A549 treated with Mapracorat at 1 μM for 4 hours (cell line): ENCODE data around the gene FAM234B. TPM values are rescaled to one million over a fixed set of nuclear protein-coding genes. Genes with fewer than 3 reads are reported as not detected.

ENCODE experiments used
- total RNA-seq: library from RNA; stranded (reverse); fragments of 200-300 nt; extraction: Qiagen RNA extraction; gene quantifications from 5 replicates; pipeline ENCODE4 v1.2.3, GENCODE V29; 2022

The FAM234B gene
- 3.7 to 5.0 TPM (median 4.1 TPM) in 5 replicates for total RNA-seq

GRCh38 chr12:13044002-13044905, at the start of gene FAM234B:
TSS of gene FAM234B (plus strand) at chr12:13044381. CDS start at chr12:13044404, 23 bp downstream.

GRCh38 chr12:12999959-13000615, 44.1 kb upstream of the FAM234B start, which contains the start of gene HEBP1:
TSS of gene HEBP1 (minus strand) at chr12:13000265. CDS start at chr12:13000114, 151 bp downstream.

GRCh38 chr12:13103391-13104033, 59.3 kb downstream of the FAM234B start, which contains the start of gene GSG1:
TSS of gene GSG1 (minus strand) at chr12:13103667. CDS start at chr12:13103512, 155 bp downstream.

Other genes with a start within 250 kb of the FAM234B start
- 75.1 to 94.9 TPM (median 79.8 TPM) in 5 replicates for gene DDX47, start 231.0 kb upstream of the FAM234B start, total RNA-seq
- 222 to 371 TPM (median 313 TPM) in 5 replicates for gene GPRC5A, start 152.8 kb upstream of the FAM234B start, total RNA-seq
- not detected in 5 replicates for gene GPRC5D, start 92.2 kb upstream of the FAM234B start, total RNA-seq
- 52.6 to 63.3 TPM (median 54.4 TPM) in 5 replicates for gene HEBP1, start 44.1 kb upstream of the FAM234B start, total RNA-seq
- 0.24 to 0.86 TPM (median 0.36 TPM) in 5 replicates for gene GSG1, start 59.3 kb downstream of the FAM234B start, total RNA-seq
- 177 to 248 TPM (median 229 TPM) in 5 replicates for gene EMP1, start 152.3 kb downstream of the FAM234B start, total RNA-seq